Posterior vena cava (tissue), 2 donors: Measurements from ENCODE around the gene CFP. TPM values are rescaled to one million over a fixed set of nuclear protein-coding genes. Genes with fewer than 3 reads are reported as not detected.
"Not testable (repeated sequence)": the region's sequence is repeated elsewhere in the genome, so short reads cannot be mapped to it uniquely, and the experiment has no call there.

Experiments
- DNase-seq: peaks from one replicate; pipeline ENCODE4 v3.0.0-alpha.2; 2020; ENCODE audit warnings: low spot score
- intact Hi-C, 2 donors: fragments of 100-400 bp; cut with DNase I; formaldehyde crosslinking; loops; one replicate each; pipeline versions ENCODE4 v1.14.1 to v1.14.2; 2022 to 2023
- total RNA-seq, 2 donors: library from RNA; stranded (reverse); fragmentation: NEBNext Ultra II Directional; extraction: Animal tissue kit (Norgen Biotek cat#: 25700); gene quantifications; one replicate each; pipeline ENCODE4 v1.2.1, GENCODE V29; 2021
- donor health status: DM: yes; HTN: yes; CAD: no.
- donor health status: DM: yes; HTN: yes; CAD: no.

Gene CFP
- total RNA-seq, 2 donors from 2014 or later, result 3.2 to 10.0 TPM

GRCh38 chrX:47611926-47612325, 17.8 kb downstream of the CFP start:
- peak; percentile 4 for DNase-seq
- intact Hi-C loops, result no loop called here

GRCh38 chrX:47611489-47611888, 18.2 kb downstream of the CFP start:
- intact Hi-C loops, result no loop called here
- DNase-seq, result peak; percentile 2

GRCh38 chrX:47610511-47610910, 19.2 kb downstream of the CFP start:
- DNase-seq, result no peak
- intact Hi-C loops, result no loop called here

GRCh38 chrX:47608130-47608810, 21.5 kb downstream of the CFP start:
- intact Hi-C loops, result no loop called here
- DNase-seq, result peak; percentile 76

- intact Hi-C loops, result no loop called here
- DNase-seq, result no peak
These were observed 22.6 kb downstream of the CFP start for GRCh38 chrX:47607091-47607490.

- intact Hi-C loops, result no loop called here
- no peak for DNase-seq
These were observed 24.7 kb downstream of the CFP start for GRCh38 chrX:47605024-47605423.

- intact Hi-C loops, result not testable (repeated sequence)
- peak; percentile 4 for DNase-seq
These were observed 26.6 kb downstream of the CFP start for GRCh38 chrX:47603125-47603524.

GRCh38 chrX:47597222-47597621, 32.5 kb downstream of the CFP start:
- no peak for DNase-seq
- intact Hi-C loops, result no loop called here

- intact Hi-C loops, result no loop called here
- DNase-seq, result no peak
These were observed 33.5 kb downstream of the CFP start for GRCh38 chrX:47596256-47596655.

GRCh38 chrX:47595716-47596251, 33.9 kb downstream of the CFP start:
- intact Hi-C loops, result no loop called here
- peak; percentile 6 for DNase-seq

- intact Hi-C loops, result no loop called here
- DNase-seq, result no peak
These were observed 36.2 kb downstream of the CFP start for GRCh38 chrX:47593522-47593921.

GRCh38 chrX:47590984-47591383, 38.7 kb downstream of the CFP start:
- intact Hi-C loops, result no loop called here
- peak; percentile 0 for DNase-seq

GRCh38 chrX:47587906-47588735, 41.6 kb downstream of the CFP start:
- intact Hi-C loops, result no loop called here
- DNase-seq, result peak; percentile 83

- DNase-seq, result peak; percentile 50
- intact Hi-C loops, result no loop called here
These were observed 42.4 kb downstream of the CFP start for GRCh38 chrX:47587091-47587891.

GRCh38 chrX:47586043-47586787, 43.5 kb downstream of the CFP start:
- intact Hi-C loops, result no loop called here
- no peak for DNase-seq

- intact Hi-C loops, result no loop called here
- DNase-seq, result no peak
These were observed 44.5 kb downstream of the CFP start for GRCh38 chrX:47585273-47585672.

GRCh38 chrX:47584714-47585113, 45.0 kb downstream of the CFP start:
- DNase-seq, result no peak
- intact Hi-C loops, result no loop called here

- no peak for DNase-seq
- intact Hi-C loops, result no loop called here
These were observed 46.4 kb downstream of the CFP start for GRCh38 chrX:47583240-47583861.
